ENCODE results near the gene DPP7.

DNA sequence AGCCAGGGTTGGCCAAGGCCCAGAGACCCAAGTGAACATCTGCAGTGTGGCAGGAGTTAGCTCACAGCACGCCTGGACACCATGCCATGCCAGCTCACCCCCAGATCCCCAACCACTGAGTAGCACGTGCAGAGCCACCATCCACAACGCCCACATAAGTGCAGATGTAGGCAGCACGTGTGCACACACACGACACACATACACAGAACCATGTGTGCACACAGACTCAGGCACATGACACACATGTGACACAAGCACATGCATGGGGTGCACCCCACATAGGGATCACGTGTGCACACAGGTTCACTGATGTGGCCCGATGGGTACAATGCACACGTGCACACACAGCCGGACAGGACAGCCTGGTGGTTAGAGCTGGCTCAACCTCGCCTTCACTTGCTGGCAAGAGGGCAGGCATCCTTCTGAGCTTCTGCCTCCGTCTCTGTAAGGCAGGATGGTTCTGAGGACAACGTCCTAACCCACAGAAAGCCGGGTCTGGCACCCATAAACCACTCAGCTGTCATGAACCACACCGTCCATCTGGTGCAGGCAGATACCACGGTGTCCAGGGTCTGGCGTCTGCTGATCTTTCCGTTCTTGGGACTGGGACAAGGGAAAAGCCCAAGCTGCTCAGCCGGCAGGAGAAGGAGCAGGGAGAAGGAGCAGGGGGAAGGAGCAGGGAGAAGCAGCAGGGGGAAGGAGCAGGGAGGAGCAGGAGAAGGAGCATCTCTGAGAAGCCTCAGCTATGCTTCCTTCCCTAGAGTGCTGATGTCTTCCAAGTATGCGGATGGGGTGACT lies 43.3 kb upstream of the DPP7 start:
- no peak for TF ChIP-seq EZH2 (IDR thresholded peaks at IDR 0.05; ENCODE audit: low read depth, unreplicated experiment)
- no peak for TF ChIP-seq CREB1 (CRISPR knock-in tag; IDR thresholded peaks at IDR 0.05; ENCODE audit: low read depth)
